ENCODE data around the gene BCLAF1.

DNA sequence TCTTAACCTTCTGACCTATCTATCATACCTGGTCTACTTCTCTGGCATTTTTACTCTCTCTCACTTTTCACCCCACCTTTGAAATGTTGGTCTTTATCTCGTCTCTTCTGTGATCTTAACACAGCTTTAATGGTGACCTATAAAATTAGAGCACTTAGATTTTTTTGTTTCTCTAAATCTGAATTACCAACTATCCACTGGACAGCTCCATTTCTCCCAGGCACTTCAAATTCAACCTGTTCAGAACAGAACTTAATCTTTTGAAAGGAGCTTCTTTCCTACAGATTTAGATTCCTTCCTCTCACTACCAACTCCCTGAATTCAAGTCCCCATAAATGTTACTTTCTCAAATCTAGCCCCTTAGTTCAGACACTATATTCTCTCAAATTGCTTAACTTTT, 24.5 kb downstream of the BCLAF1 start:
- no peak for TF ChIP-seq CTCF (IDR thresholded peaks at IDR 0.05; ENCODE audit: insufficient read depth, low read length)
- TF ChIP-seq POLR2AphosphoS5 (IDR thresholded peaks at IDR 0.05; ENCODE audit: low read depth): no peak
- no peak for TF ChIP-seq GABPA (IDR thresholded peaks at IDR 0.05; ENCODE audit: low read depth)
- peak; percentile 59 for TF ChIP-seq REST (IDR thresholded peaks at IDR 0.05; ENCODE audit: insufficient replicate concordance, low read depth)

All from HL-60 (cell line).